DND-41 (cell line): ENCODE results near the gene CMTM2.

Experiments
- CTCF ChIP-seq: IDR thresholded peaks from 2 replicates; pipeline ENCODE4 v1.5.1; 2012; ENCODE audit warnings: borderline replicate concordance, low read length, moderate library complexity, mild to moderate bottlenecking; ENCODE audit not compliant: poor library complexity, severe bottlenecking; ENCODE audit errors: extremely low read depth
- EZH2 ChIP-seq: IDR thresholded peaks from 3 replicates; pipeline ENCODE4 v1.6.1; 2012; ENCODE audit warnings: borderline replicate concordance, low read depth, mild to moderate bottlenecking, moderate library complexity, low read length, inconsistent platforms; ENCODE audit not compliant: severe bottlenecking

- TF ChIP-seq CTCF (no peak), EZH2 (no peak)
These were observed 4.2 kb upstream of the CMTM2 start for GRCh38 chr16:66575060-66575459.
